ENCODE measurements around the gene KRTAP5-3.

Gene KRTAP5-3

DNA sequence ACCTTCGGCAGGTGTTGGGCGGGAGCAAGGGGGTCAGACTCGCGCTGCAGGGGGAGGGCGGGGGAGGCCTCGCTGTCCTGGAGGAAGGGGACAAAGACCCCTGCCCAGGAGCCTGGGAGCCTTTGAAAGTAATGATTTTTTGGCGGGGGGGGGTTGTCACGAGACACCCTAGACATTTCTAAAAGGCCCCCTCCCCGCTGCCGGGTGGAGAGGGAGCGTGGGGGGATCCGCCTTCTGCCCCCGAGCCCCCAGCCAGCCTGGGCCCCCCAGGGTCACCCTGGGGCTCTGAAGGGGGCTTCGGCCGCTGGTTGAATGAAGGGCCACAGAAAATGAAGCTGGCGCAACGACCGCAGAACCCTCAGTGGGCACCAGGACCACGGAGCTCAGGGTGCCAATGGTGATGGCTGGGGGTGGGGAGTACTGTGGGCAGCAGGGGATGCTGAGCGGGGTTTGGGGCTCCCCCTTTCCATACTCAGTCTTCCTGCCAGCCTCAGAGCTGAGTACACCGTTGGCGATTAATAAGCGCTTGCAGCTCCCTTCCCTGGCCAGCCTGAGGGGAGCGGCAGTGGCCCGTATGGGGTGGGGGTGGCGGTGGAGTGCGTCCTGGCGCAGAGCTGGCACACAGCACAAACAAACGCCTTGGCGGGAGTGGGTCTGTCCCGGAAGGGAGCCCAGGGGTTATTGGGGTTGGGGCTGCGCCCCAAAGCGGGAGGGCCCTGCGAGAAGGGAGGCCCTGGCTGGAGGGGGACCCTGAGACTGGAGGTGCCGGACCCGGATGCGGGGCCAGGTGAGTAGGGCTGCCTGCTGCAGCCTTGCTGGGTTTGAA lies 35.0 kb downstream of the KRTAP5-3 start:
- H3K18ac ChIP-seq (ENCODE audit: low read length), result no peak overlapping the region
- H2BK12ac ChIP-seq (ENCODE audit: low read length), result no peak overlapping the region
- no peak overlapping the region for H4K8ac ChIP-seq (ENCODE audit: low read depth, low read length)
- H4K91ac ChIP-seq (ENCODE audit: low read depth, low read length), result peak overlapping the region; percentile 81
- peaks cover 19% of the 10 kb centered on the region for H3K27me3 ChIP-seq (ENCODE audit: insufficient read depth, low read length)
- H3K79me1 ChIP-seq (ENCODE audit: low read length), result peaks cover 11% of the 10 kb centered on the region
- H4K12ac ChIP-seq (ENCODE audit: low read depth, low read length), result no peak overlapping the region
- H2BK120ac ChIP-seq (ENCODE audit: insufficient read depth, low read length, poor library complexity), result no peak overlapping the region
- H2AK5ac ChIP-seq (ENCODE audit: low read length), result no peak overlapping the region
- no peak for DNase-seq
- H3K23ac ChIP-seq (ENCODE audit: low read length), result no peak overlapping the region
- H3K9me3 ChIP-seq (ENCODE audit: insufficient read depth, low read depth, low read length), result peaks cover under 1% of the 10 kb centered on the region
- H3K27ac ChIP-seq (ENCODE audit: low read depth, low read length), result no peak overlapping the region
- H3K4me1 ChIP-seq (ENCODE audit: control insufficient read depth in 1 of 2, insufficient read depth in 2 of 2, low read length in 2 of 2), result peaks cover 8 to 19% of the 10 kb centered on the region in 2 experiments
- no peak overlapping the region for H3K9ac ChIP-seq (ENCODE audit: low read length)
- H3K4me3 ChIP-seq (ENCODE audit: low read depth, low read length), result peak overlapping the region; percentile 76
- H3K4ac ChIP-seq (ENCODE audit: low read depth, low read length), result no peak overlapping the region
- H2BK5ac ChIP-seq (ENCODE audit: low read depth, low read length, poor library complexity), result no peak overlapping the region
- peak overlapping the region; percentile 91 for H3K4me2 ChIP-seq (ENCODE audit: low read length)
- H3K36me3 ChIP-seq (ENCODE audit: control insufficient read depth in 1 of 2, insufficient read depth in 2 of 2, low read length in 2 of 2), result peaks cover 3 to 5% of the 10 kb centered on the region in 2 experiments
- WGBS (ENCODE audit: extremely low coverage, insufficient coverage, insufficient read length), result no CpG with 5 or more reads among the region's 37 CpGs
- peaks cover 9% of the 10 kb centered on the region for H3K79me2 ChIP-seq (ENCODE audit: control insufficient read depth, insufficient read depth, low read length, poor library complexity)
- no peak overlapping the region for H3K14ac ChIP-seq (ENCODE audit: low read length)
- H2AFZ ChIP-seq (ENCODE audit: insufficient read depth, low read length, poor library complexity), result no peak overlapping the region

DNA sequence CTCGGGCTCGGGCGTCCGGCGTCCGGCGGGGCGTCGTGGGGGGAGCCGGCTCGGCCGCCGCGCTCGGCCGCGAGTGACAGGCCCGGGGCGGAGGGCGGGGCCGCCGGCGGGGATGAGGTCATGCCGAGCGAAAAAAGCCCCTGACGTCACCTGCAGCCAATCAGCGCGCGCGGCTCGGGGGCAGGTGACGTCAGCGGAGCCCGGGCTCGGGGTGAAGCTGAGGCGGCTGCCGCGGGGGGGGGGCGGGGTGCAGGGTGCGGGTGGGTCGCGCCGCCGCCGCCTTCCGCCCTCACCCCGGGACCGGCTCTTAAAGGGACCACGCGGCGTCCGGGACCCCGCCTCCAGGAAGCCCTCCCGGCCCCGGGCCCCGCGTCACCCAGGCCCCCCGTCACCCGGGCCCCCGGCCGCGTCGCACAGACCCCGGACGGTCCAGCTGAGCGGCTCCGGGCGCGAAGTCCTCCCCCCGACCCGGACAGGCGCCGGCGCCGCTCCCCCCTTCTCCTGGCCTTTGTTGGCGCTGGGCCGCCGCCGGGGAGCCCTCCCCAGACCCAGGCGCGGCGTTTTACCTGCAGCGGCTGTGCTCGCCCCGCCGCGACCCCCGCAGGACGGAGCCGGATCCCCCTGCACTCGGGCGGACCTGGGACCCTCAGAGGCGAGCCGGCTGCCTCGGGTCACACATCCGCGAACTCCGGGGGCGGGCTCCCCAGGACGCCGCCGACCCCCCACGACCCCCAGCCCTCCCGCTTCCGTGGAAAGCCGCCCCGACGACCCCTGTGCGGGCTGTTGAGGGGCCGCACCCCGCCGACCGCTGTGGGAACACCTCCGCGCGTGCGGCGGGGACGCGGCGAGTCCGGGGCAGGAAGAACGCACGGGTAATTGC lies 35.8 kb downstream of the KRTAP5-3 start, which contains the start of gene DUSP8:
Gene DUSP8, minus strand, starts transcription at position 75 of the 880 bp plus-strand sequence. CDS start 6,445 bp downstream, outside the sequence.
- no CpG with 5 or more reads among the region's 124 CpGs for WGBS (ENCODE audit: extremely low coverage, insufficient coverage, insufficient read length)
- Histone ChIP-seq H3K18ac (ENCODE audit: low read length) (peak within 1 kb of the TSS; percentile 80), H4K8ac (ENCODE audit: low read depth, low read length) (peak within 1 kb of the TSS; percentile 79), H3K27me3 (ENCODE audit: insufficient read depth, low read length) (peaks cover 19% of the 10 kb centered on the region), H2BK120ac (ENCODE audit: insufficient read depth, low read length, poor library complexity) (peak within 1 kb of the TSS; percentile 95), H3K79me1 (ENCODE audit: low read length) (peaks cover 11% of the 10 kb centered on the region), H3K9ac (ENCODE audit: low read length) (peak within 1 kb of the TSS; percentile 82), H3K36me3 (ENCODE audit: control insufficient read depth in 1 of 2, insufficient read depth in 2 of 2, low read length in 2 of 2) (peaks cover 3 to 5% of the 10 kb centered on the region in 2 experiments), H2AFZ (ENCODE audit: insufficient read depth, low read length, poor library complexity) (peak within 1 kb of the TSS; percentile 53), H3K27ac (ENCODE audit: low read depth, low read length) (no peak within 1 kb of the TSS), H3K4me2 (ENCODE audit: low read length) (peak within 1 kb of the TSS; percentile 91), H2BK5ac (ENCODE audit: low read depth, low read length, poor library complexity) (no peak within 1 kb of the TSS), H3K79me2 (ENCODE audit: control insufficient read depth, insufficient read depth, low read length, poor library complexity) (peaks cover 9% of the 10 kb centered on the region), H2BK12ac (ENCODE audit: low read length) (no peak within 1 kb of the TSS), H4K12ac (ENCODE audit: low read depth, low read length) (peak within 1 kb of the TSS; percentile 87), H3K14ac (ENCODE audit: low read length) (peak within 1 kb of the TSS; percentile 77), H3K4me3 (ENCODE audit: low read depth, low read length) (peak within 1 kb of the TSS; percentile 78), H4K91ac (ENCODE audit: low read depth, low read length) (peak within 1 kb of the TSS; percentile 84), H3K4me1 (ENCODE audit: control insufficient read depth in 1 of 2, insufficient read depth in 2 of 2, low read length in 2 of 2) (peaks cover 8 to 19% of the 10 kb centered on the region in 2 experiments), H3K9me3 (ENCODE audit: insufficient read depth, low read depth, low read length) (no peaks in the 10 kb centered on the region), H3K4ac (ENCODE audit: low read depth, low read length) (peak within 1 kb of the TSS; percentile 55), H2AK5ac (ENCODE audit: low read length) (peak within 1 kb of the TSS; percentile 55), H3K23ac (ENCODE audit: low read length) (no peak within 1 kb of the TSS)
- peak; percentile 59 to 82 for DNase-seq

DNA sequence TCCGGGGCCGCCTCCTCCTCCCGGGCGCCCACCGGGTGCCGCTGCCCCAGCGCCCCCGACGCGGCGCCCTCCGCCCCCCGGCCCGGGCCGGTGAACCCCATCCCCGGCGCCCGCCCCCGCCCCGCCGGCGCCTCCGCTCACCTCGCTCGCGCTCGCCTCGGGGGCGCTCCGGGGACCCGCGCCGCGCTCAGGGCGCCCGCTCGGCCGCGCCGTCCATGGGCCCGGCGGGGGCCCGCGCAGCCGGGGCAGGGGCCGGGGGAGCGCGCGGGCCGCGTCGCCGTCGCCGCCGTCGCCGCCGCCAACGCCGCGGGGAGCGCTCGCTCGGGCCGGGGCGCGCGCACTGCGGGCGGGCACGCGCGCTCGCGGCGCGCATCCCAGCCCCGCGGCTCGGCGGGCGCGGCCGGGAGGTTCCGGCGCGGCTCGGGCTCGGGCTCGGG lies 36.5 kb downstream of the KRTAP5-3 start:
- H3K9me3 ChIP-seq (ENCODE audit: insufficient read depth, low read depth, low read length), result no peaks in the 10 kb centered on the region
- no peak overlapping the region for H2BK5ac ChIP-seq (ENCODE audit: low read depth, low read length, poor library complexity)
- no peak overlapping the region for H3K9ac ChIP-seq (ENCODE audit: low read length)
- peaks cover 8 to 19% of the 10 kb centered on the region in 2 experiments for H3K4me1 ChIP-seq (ENCODE audit: control insufficient read depth in 1 of 2, insufficient read depth in 2 of 2, low read length in 2 of 2)
- peak overlapping the region; percentile 30 for H2AFZ ChIP-seq (ENCODE audit: insufficient read depth, low read length, poor library complexity)
- peaks cover 3 to 5% of the 10 kb centered on the region in 2 experiments for H3K36me3 ChIP-seq (ENCODE audit: control insufficient read depth in 1 of 2, insufficient read depth in 2 of 2, low read length in 2 of 2)
- no peak overlapping the region for H3K23ac ChIP-seq (ENCODE audit: low read length)
- peak overlapping the region; percentile 80 for H3K18ac ChIP-seq (ENCODE audit: low read length)
- DNase-seq, result no peak
- no peak overlapping the region for H2AK5ac ChIP-seq (ENCODE audit: low read length)
- H2BK120ac ChIP-seq (ENCODE audit: insufficient read depth, low read length, poor library complexity), result no peak overlapping the region
- peak overlapping the region; percentile 55 for H4K8ac ChIP-seq (ENCODE audit: low read depth, low read length)
- no CpG with 5 or more reads among the region's 91 CpGs for WGBS (ENCODE audit: extremely low coverage, insufficient coverage, insufficient read length)
- no peak overlapping the region for H3K4ac ChIP-seq (ENCODE audit: low read depth, low read length)
- peaks cover 11% of the 10 kb centered on the region for H3K79me1 ChIP-seq (ENCODE audit: low read length)
- H2BK12ac ChIP-seq (ENCODE audit: low read length), result no peak overlapping the region
- peak overlapping the region; percentile 57 for H3K14ac ChIP-seq (ENCODE audit: low read length)
- peak overlapping the region; percentile 84 for H4K91ac ChIP-seq (ENCODE audit: low read depth, low read length)
- peak overlapping the region; percentile 68 for H3K4me2 ChIP-seq (ENCODE audit: low read length)
- no peak overlapping the region for H3K27ac ChIP-seq (ENCODE audit: low read depth, low read length)
- peaks cover 19% of the 10 kb centered on the region for H3K27me3 ChIP-seq (ENCODE audit: insufficient read depth, low read length)
- H4K12ac ChIP-seq (ENCODE audit: low read depth, low read length), result no peak overlapping the region
- H3K4me3 ChIP-seq (ENCODE audit: low read depth, low read length), result peak overlapping the region; percentile 78
- H3K79me2 ChIP-seq (ENCODE audit: control insufficient read depth, insufficient read depth, low read length, poor library complexity), result peaks cover 9% of the 10 kb centered on the region

Measured in trophoblast cell (in vitro differentiated cells and primary cell).